ENCODE results near the gene PMS1.
A peak's percentile ranks its signal among the peaks of the same experiment; 100 is the strongest.
"Not testable (repeated sequence)": the region's sequence is repeated elsewhere in the genome, so short reads cannot be mapped to it uniquely, and the experiment has no call there.

Gene PMS1

GRCh38 chr2:189783927-189784867, at the start of gene PMS1, which contains the start of gene ORMDL1:
TSS of gene PMS1 (plus strand) at chr2:189784450. CDS start at chr2:189791810, 7,360 bp downstream.
TSS of gene ORMDL1 (minus strand) at chr2:189784339. CDS start at chr2:189782595, 1,744 bp downstream.
- peak; percentile 96 for DNase-seq (ENCODE audit: low spot score)

GRCh38 chr2:189751080-189751658, 33.1 kb upstream of the PMS1 start:
- DNase-seq (ENCODE audit: low spot score) = peak; percentile 26

GRCh38 chr2:189756311-189756952, 27.8 kb upstream of the PMS1 start:
- DNase-seq (ENCODE audit: low spot score) = no peak

- DNase-seq (ENCODE audit: low spot score) = not testable (repeated sequence)
Observed at GRCh38 chr2:189760154-189760553, 24.1 kb upstream of the PMS1 start.

GRCh38 chr2:189762229-189762550, 22.1 kb upstream of the PMS1 start:
- DNase-seq (ENCODE audit: low spot score) = no peak

GRCh38 chr2:189762551-189763298, 21.5 kb upstream of the PMS1 start, which contains the start of gene OSGEPL1:
TSS of gene OSGEPL1 (minus strand) at chr2:189762792. CDS start at chr2:189761640, 1,152 bp downstream.
- DNase-seq (ENCODE audit: low spot score) = peak; percentile 96

- peak; percentile 25 for DNase-seq (ENCODE audit: low spot score)
Observed at GRCh38 chr2:189763908-189764661, 20.2 kb upstream of the PMS1 start.

GRCh38 chr2:189770590-189771322, 13.5 kb upstream of the PMS1 start:
- DNase-seq (ENCODE audit: low spot score) = no peak

GRCh38 chr2:189772212-189772611, 12.0 kb upstream of the PMS1 start:
- no peak for DNase-seq (ENCODE audit: low spot score)

GRCh38 chr2:189782221-189782671, 2.0 kb upstream of the PMS1 start:
- DNase-seq (ENCODE audit: low spot score) = no peak

- peak; percentile 56 for DNase-seq (ENCODE audit: low spot score)
Observed at GRCh38 chr2:189783451-189783926, 761 bp upstream of the PMS1 start.

GRCh38 chr2:189791338-189792042, 7.2 kb downstream of the PMS1 start:
- no peak for DNase-seq (ENCODE audit: low spot score)

- no peak for DNase-seq (ENCODE audit: low spot score)
Observed at GRCh38 chr2:189794310-189794709, 10.1 kb downstream of the PMS1 start.

GRCh38 chr2:189797902-189798301, 13.7 kb downstream of the PMS1 start:
- DNase-seq (ENCODE audit: low spot score) = peak; percentile 54

- peak; percentile 75 for DNase-seq (ENCODE audit: low spot score)
Observed at GRCh38 chr2:189798312-189799029, 14.2 kb downstream of the PMS1 start.

- no peak for DNase-seq (ENCODE audit: low spot score)
Observed at GRCh38 chr2:189799030-189799331, 14.7 kb downstream of the PMS1 start.

- DNase-seq (ENCODE audit: low spot score) = no peak
Observed at GRCh38 chr2:189799531-189799930, 15.3 kb downstream of the PMS1 start.

- DNase-seq (ENCODE audit: low spot score) = no peak
Observed at GRCh38 chr2:189802396-189802912, 18.2 kb downstream of the PMS1 start.

GRCh38 chr2:189803431-189803830, 19.2 kb downstream of the PMS1 start:
- DNase-seq (ENCODE audit: low spot score) = no peak

Measured in pons (tissue), 1 donor.